ENCODE data around the gene SNAP29.
"Not testable (repeated sequence)": the region's sequence is repeated elsewhere in the genome, so short reads cannot be mapped to it uniquely, and the experiment has no call there.

The SNAP29 gene

DNA sequence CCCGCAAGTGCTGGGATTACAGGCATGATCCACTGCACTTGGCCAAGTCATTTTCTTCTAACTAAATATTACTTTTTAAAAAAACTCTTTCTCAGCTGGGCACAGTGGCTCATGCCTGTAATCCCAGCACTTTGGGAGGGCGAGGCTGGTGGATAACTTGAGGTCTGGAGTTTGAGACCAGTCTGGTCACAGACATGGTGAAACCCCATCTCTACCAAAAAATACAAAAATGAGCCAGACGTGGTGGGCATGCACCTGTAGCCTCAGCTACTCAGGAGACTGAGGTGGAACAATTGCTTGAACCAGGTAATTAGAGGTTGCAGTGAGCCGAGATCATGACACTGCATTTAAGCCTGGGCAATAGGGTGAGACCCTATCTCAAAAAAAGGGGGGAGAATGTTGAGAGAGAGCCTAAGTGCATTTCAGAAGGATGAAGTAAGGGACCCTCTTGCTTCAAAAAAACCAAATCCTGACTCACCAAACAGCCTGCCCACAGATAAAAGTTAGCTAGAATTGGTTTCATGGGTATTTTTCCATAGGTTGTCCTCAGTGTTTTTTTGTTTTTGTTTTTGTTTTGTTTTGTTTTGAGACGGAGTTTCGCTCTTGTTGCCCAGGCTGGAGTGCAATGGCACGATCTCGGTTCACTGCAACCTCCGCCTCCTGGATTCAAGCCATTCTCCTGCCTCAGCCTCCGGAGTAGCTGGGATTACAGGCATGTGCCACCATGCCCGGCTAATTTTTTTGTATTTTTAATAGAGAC, 77.2 kb downstream of the SNAP29 start:
- H3K4me1 ChIP-seq (ENCODE audit: control insufficient read depth, insufficient read depth, low read length, unreplicated experiment); H3K36me3 ChIP-seq (ENCODE audit: insufficient read depth, low read length); H3K27me3 ChIP-seq (ENCODE audit: insufficient read depth, low read length); H3K4me3 ChIP-seq (ENCODE audit: low read depth, low read length); H3K27ac ChIP-seq (ENCODE audit: low read depth, low read length); H2AFZ ChIP-seq (ENCODE audit: low read length, unreplicated experiment): not testable (repeated sequence)
- peaks cover 78% of the 10 kb centered on the region for H3K79me2 ChIP-seq (ENCODE audit: control insufficient read depth, insufficient read depth, low read length, unreplicated experiment)

DNA sequence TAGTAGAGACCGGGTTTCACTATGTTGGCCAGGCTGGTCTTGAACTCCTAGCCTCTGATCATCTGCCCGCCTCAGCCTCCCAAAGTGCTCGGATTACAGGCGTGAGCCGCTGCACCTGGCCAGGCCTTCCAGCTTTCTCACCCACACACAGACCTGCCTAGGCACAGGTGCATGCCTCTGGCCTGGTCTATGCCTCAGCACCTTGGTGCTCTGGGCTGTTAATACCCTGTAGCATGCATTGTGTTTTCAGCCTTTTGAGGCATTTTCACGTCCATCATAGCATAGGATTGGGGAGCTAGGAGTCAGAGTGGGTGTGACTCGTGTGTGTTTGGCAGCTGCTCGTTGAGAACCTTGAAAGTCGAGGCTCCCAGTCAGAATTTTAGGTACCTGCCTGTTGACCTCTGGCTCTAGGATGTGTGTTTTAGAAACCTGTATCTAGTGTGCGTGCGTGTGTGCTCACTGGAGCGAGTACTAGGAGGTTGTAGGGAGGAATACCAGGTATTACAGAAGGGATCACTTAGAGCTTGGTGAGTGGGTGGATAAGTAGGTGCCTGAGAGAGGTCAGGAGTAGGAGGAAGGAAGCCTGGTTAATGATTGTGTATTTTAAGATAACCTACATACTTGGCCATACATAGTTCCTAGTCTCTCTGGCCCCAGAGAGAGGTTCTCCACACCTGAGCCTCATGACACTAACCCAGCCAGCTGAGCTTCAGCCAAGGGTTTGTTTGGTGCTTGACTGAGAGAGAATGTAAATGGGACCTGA, 78.4 kb downstream of the SNAP29 start:
- Histone ChIP-seq H3K79me2 (ENCODE audit: control insufficient read depth, insufficient read depth, low read length, unreplicated experiment) (peaks cover 79% of the 10 kb centered on the region), H3K4me3 (ENCODE audit: low read depth, low read length) (no peak overlapping the region), H3K27ac (ENCODE audit: low read depth, low read length) (no peak overlapping the region), H3K36me3 (ENCODE audit: insufficient read depth, low read length) (no peaks in the 10 kb centered on the region), H3K4me1 (ENCODE audit: control insufficient read depth, insufficient read depth, low read length, unreplicated experiment) (peaks cover 3% of the 10 kb centered on the region), H3K27me3 (ENCODE audit: insufficient read depth, low read length) (no peaks in the 10 kb centered on the region), H2AFZ (ENCODE audit: low read length, unreplicated experiment) (no peak overlapping the region)

DNA sequence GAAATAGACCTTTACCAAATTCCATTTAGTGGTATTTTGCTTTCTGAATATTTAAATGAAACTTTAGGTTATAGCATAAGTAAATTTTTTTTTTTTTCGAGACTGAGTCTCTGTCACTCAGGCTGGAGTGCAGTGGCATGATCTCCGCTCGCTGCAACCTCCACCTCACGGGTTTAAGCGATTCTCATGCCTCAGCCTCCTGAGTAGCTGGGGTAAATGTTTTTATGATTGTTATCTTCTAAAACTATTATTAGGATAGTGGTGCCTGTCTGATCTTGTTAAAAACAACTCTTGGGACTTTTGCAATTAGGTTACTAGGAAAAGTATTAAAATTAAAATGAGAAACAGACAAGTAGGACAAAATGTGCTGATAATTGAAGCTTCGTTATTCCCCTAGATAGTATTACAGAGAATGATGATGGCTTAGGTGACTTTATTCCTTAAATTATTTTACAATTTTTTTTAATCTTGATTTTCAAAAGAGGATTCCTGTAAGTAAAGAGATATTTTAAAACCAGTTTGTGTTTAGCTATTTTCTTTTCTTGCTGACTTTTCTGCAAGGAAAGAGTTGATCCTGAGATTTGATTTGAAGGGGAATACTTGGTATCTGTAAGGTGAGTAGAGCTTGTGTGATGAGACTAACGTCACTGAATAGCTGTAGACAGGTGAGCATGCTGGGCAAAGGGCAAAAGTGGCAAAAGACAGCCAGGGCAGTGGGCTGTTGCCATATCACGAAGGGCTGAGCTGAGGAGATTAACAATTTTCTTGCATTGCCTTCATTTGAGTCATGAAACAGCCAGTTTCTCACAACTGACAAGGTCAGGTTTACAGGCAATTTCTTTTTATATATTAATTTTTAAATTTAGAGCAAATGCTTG, 79.2 kb downstream of the SNAP29 start:
- H3K4me1 ChIP-seq (ENCODE audit: control insufficient read depth, insufficient read depth, low read length, unreplicated experiment): peaks cover 3% of the 10 kb centered on the region
- no peak overlapping the region for H3K27ac ChIP-seq (ENCODE audit: low read depth, low read length)
- H2AFZ ChIP-seq (ENCODE audit: low read length, unreplicated experiment): no peak overlapping the region
- H3K27me3 ChIP-seq (ENCODE audit: insufficient read depth, low read length): no peaks in the 10 kb centered on the region
- H3K79me2 ChIP-seq (ENCODE audit: control insufficient read depth, insufficient read depth, low read length, unreplicated experiment): peaks cover 79% of the 10 kb centered on the region
- H3K4me3 ChIP-seq (ENCODE audit: low read depth, low read length): no peak overlapping the region
- no peaks in the 10 kb centered on the region for H3K36me3 ChIP-seq (ENCODE audit: insufficient read depth, low read length)

DNA sequence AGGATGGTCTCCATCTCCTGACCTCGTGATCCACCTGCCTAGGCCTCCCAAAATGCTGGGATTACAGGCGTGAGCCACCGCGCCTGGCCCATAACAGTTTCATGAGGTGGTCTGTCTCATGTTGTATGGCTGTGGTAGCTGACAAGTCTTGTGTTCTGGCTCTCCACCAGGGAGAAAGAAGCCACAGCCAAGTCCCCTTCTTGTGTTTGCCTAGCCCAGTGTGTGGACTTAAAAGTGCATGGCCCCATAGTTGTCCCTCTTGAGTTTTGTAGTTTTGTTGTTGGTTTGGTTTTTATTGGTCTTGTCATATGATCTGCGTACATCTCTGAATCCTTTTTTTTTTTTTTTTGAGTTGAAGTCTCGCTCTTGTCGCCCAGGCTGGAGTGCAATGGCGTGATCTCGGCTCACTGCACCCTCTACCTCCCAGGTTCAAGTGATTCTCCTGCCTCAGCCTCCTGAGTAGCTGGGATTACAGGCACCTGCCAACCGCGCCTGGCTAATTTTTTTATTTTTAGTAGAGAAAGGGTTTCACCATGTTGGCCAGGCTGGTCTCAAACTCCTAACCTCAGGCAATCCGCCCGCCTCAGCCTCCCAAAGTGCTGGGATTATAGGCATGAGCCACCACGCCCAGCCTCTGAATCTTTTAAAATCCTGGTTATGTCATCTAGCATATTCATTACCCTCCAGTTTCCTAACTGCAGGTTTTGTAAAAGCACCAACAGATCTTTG, 80.8 kb downstream of the SNAP29 start:
- H3K79me2 ChIP-seq (ENCODE audit: control insufficient read depth, insufficient read depth, low read length, unreplicated experiment): peaks cover 76% of the 10 kb centered on the region
- not testable (repeated sequence) for H2AFZ ChIP-seq (ENCODE audit: low read length, unreplicated experiment); H3K4me3 ChIP-seq (ENCODE audit: low read depth, low read length); H3K27me3 ChIP-seq (ENCODE audit: insufficient read depth, low read length); H3K4me1 ChIP-seq (ENCODE audit: control insufficient read depth, insufficient read depth, low read length, unreplicated experiment); H3K36me3 ChIP-seq (ENCODE audit: insufficient read depth, low read length); H3K27ac ChIP-seq (ENCODE audit: low read depth, low read length)

DNA sequence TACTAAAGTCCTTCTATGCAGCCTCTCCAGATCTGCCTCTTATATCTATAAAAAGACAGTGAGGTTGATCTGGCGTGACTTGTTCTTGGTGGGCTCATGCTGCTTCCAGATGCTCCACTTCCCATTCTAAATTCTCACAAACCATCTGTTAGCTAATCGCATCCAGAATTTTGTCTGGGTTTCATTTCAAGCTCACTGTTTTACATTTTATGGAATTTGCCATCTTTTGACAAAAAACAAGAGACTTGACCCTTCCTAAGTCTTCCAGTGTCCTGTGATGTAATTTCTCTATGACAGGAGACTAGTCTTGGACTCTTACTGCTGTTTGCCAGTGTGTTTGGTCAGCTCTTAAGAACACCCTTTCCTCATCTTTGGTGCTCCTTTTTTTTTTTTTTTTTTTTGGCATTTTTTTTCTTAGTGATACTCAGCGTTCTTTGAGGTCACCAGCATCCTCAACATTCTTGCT, 81.4 kb downstream of the SNAP29 start:
- no peaks in the 10 kb centered on the region for H3K27me3 ChIP-seq (ENCODE audit: insufficient read depth, low read length)
- H3K79me2 ChIP-seq (ENCODE audit: control insufficient read depth, insufficient read depth, low read length, unreplicated experiment): peaks cover 74% of the 10 kb centered on the region
- peaks cover 5% of the 10 kb centered on the region for H3K4me1 ChIP-seq (ENCODE audit: control insufficient read depth, insufficient read depth, low read length, unreplicated experiment)
- no peak overlapping the region for H3K4me3 ChIP-seq (ENCODE audit: low read depth, low read length)
- no peak overlapping the region for H2AFZ ChIP-seq (ENCODE audit: low read length, unreplicated experiment)
- H3K27ac ChIP-seq (ENCODE audit: low read depth, low read length): no peak overlapping the region
- H3K36me3 ChIP-seq (ENCODE audit: insufficient read depth, low read length): no peaks in the 10 kb centered on the region
